EH (cell line): ENCODE results near the gene GLDC.
A peak's percentile ranks its signal among the peaks of the same experiment; 100 is the strongest.
"Not testable (repeated sequence)": the region's sequence is repeated elsewhere in the genome, so short reads cannot be mapped to it uniquely, and the experiment has no call there.

Experiments
- DNase-seq: peaks from one replicate; pipeline ENCODE4 v3.0.0-alpha.2; 2015; ENCODE audit warnings: low read depth

Gene GLDC

DNA sequence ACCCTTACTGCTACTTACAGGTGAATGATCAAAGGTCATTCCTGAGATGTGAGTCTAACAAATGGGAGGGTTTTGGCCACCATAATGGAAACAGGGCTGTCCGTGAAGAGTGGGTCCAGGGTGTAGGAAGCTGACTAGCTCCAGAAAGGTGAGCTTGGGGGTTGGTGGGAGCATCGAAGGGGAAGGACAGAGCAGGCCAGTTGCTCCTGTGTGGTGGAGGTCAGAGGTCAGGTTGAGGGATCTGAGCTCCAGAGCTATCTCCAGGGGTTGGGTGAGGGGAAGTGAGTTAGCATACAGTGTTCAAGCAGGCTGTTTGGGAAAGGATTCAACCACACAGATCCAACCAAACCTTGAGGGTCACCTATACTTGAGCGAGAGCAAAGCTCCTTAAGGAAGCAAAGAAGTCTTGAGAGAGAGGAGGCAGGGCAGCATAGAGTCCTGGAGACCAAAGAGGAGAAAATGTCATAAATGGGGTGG is 18.7 kb upstream of the GLDC start:
- DNase-seq, result no peak

- DNase-seq, result no peak
Observed at GRCh38 chr9:6660512-6660911, 15.0 kb upstream of the GLDC start.

DNA sequence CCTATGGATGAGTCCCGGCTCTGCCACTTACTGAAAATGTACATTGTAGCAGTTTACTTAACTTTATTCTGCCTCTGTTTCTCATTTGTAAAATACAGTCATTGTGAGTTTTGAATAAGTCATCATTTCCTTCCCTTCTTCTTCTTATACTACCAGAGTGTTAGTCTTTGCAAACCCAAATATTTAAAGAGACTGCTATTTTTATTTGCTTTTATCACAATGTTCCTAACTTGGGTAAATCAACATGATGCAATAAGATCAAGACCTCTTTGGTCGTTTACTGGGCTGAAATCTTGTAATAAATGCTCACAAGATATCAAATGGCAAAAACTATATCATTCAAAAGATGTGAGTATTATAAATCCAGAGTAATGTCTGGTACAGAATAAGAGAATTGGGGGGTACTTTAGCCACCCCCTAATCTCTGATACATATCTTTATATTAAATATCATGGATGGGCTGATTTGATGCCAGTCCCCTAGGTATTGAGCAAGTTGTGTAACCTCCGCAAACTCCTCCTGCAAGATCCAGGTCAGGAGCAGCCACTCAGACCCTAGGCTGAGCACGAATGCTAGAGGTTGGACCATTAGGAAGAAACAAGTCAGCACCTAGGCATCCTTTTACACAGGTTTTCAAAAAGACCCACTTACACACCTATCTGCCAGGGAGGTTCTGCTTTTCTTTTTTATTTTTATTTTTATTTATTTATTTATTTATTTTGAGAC is 13.3 kb upstream of the GLDC start:
- no peak for DNase-seq

- no peak for DNase-seq
Observed at GRCh38 chr9:6656614-6657300, 11.2 kb upstream of the GLDC start.

DNA sequence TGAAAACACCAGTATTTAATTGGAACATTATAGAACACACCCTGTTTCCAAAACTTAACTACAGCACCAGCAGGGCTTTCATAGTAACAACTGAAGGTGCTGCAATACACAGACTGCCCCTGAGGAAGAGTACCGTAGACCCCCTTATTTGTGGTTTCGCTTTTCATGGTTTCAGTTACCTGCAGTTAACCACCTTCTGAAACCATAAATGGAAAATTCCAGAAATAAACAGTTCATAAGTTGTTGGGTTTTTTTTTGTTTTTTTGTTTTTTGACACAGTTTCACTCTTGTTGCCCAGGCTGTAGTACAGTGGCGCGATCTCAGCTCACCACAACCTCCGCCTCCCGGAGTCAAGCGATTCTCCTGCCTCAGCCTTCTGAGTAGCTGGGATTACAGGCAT is 9.5 kb upstream of the GLDC start:
- no peak for DNase-seq

- no peak for DNase-seq
Observed at GRCh38 chr9:6646293-6646636, 736 bp upstream of the GLDC start.

- not testable (repeated sequence) for DNase-seq
Observed at GRCh38 chr9:6645105-6645354, 499 bp downstream of the GLDC start.

GRCh38 chr9:6644346-6645104 is 1.0 kb downstream of the GLDC start:
- no peak for DNase-seq

GRCh38 chr9:6641961-6642360 is 3.6 kb downstream of the GLDC start:
- no peak for DNase-seq

- DNase-seq, result peak; percentile 5
Observed at GRCh38 chr9:6641561-6641960, 4.0 kb downstream of the GLDC start.

DNA sequence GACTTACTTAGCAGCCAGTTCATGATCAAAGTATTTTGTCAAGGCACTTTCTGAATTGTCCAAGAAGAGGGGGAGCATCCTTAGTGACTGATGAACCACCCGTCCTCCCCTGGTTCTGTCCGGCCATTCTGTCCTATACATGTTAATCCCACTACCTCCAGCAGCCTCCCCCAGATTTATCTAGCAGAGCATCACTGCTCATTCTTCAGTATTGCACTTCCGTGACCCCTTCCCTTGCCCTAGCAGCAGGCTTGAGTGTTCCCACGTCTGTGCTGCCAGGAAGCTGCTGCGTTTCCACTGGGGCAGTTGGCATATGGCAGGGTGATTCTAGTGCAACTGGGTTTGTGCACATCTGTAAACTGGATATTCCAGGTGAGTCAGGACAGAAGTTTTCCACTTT is 4.5 kb downstream of the GLDC start:
- DNase-seq, result no peak

DNA sequence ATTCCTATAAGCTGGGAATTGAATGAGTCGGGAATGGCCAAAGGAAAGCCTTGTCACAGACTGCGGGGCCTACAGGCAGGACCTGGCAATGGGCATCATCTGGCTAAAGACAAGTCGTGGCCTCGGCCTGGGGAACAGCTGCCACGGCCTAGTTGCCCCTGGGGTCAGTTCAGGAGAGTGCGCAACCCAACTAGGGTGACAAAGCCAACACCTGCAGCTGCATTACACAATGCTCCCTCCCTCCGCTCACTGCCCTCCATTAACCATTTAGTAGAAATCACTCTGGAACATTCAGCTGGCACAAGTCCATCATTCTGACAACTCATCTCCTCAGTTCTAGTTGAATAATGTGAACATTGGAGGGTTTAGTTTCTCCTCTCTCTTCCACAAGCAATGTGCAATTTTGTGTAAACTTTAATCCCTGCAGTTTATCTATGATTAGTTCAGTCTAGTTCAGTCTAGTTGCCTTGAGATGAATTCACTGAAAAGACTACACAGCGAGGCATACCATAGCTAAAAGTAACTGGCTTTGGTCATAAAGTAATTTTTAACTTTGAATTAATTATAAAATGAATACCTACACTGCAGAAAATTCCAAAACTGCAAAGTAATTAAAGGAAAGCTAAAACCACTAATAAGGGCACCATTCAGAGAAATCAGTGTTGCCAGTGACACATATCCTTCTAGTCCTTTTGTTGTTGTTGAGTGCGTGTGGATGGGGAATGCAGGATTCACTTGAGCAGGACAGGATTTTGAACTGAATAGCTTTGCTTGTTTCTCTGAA is 5.1 kb downstream of the GLDC start:
- no peak for DNase-seq

GRCh38 chr9:6639622-6640021 is 5.9 kb downstream of the GLDC start:
- DNase-seq, result no peak

DNA sequence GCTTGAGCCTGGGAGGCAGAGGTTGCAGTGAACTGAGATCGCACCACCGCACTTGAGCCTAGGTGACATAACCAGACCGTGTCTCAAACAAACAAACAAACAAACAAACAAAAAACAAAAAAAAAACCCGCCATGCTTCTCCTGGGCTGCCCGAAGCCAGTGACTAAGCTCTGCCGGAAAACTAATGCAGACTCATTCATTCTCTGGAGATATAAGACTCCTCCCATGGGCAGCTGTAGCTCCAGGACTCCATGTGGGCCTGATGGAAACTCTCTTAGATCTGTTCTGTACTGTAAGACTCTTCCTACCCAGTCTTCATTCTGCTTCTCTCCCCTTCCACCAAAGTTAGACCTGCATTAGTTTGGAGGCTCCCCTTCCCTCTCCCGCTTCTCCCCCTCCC is 11.1 kb downstream of the GLDC start:
- no peak for DNase-seq

- no peak for DNase-seq
Observed at GRCh38 chr9:6633378-6633777, 12.2 kb downstream of the GLDC start.

GRCh38 chr9:6632516-6633183 is 12.9 kb downstream of the GLDC start:
- DNase-seq, result no peak

DNA sequence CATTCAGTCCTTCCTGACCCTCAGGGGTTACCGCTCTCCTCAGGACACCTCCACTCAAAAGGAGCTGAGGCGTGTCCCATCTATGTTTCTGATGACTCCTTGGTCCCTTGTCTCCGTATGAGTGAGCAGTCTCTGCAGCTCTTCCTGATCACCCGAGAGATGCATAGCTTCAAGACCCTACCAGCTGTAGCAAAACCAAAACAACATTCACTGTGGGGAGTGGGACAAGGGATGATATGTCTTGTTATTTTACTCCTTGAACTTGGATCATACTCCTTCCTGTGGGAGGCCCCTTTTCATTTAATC is 14.4 kb downstream of the GLDC start:
- no peak for DNase-seq

- no peak for DNase-seq
Observed at GRCh38 chr9:6630502-6631206, 14.9 kb downstream of the GLDC start.

DNA sequence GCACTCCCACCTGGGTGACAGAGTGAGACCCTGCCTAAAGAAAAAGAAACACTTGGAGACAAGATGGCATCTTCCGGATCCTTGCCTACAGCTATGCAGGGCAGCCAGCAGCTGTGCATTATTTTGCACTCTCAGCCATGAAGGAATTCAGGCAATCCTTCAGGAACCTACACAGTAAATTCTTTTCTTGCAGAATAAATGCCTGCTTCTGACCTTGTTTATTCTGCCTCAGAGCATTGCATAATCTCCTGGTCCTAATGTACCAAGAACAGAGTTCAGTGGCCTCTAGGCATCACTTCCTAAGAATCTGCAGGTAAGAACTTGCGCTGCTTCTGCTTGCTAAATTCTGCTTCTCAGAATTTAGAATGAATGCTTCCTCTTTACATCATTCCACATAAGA is 16.8 kb downstream of the GLDC start:
- DNase-seq, result no peak

DNA sequence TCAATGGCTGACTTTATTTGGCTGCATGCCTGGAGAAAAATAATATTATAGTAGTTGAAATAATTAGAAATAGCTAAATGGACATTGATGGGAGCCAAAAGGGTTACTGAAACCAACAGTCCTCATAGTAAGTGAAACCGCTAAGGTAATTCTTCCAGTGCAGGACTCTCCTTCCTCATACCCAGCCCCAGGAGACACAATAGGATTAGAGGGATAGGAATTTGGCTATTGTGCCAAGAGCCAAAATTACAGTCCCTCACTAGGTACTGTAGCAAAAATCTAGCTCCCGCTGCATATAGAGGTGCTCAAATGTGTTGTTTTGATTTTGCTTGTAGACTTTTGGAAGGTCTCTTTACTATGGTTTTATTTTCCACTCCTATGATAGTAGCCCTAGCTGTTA is 20.2 kb downstream of the GLDC start:
- DNase-seq, result no peak

DNA sequence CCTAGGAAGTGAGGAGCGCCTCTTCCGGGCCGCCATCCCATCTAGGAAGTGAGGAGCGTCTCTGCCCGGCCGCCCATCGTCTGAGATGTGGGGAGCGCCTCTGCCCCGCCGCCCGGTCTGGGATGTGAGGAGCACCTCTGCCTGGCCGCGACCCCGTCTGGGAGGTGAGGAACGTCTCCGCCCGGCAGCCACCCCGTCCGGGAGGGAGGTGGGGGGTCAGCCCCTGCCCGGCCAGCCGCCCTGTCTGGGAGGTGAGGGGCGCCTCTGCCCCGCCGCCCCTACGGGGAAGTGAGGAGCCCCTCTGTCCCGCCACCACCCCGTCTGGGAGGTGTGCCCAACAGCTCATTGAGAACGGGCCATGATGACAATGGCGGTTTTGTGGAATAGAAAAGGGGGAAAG is 22.7 kb downstream of the GLDC start:
- DNase-seq, result not testable (repeated sequence)

- DNase-seq, result no peak
Observed at GRCh38 chr9:6620796-6621195, 24.7 kb downstream of the GLDC start.
